Stimulated activated CD8-positive, alpha-beta memory T cell treated with anti-CD3 and anti-CD28 coated beads, Interleukin-12 subunit alpha, Interleukin-12 subunit beta, amount 100 ng/mL, for 24 hours (primary cell): Measurements from ENCODE around the gene BPIFB6.

Experiments used
- DNase-seq: peaks from one replicate; pipeline ENCODE4 v3.0.0-alpha.2; 2020; ENCODE audit errors: extremely low read depth

Gene BPIFB6

DNA sequence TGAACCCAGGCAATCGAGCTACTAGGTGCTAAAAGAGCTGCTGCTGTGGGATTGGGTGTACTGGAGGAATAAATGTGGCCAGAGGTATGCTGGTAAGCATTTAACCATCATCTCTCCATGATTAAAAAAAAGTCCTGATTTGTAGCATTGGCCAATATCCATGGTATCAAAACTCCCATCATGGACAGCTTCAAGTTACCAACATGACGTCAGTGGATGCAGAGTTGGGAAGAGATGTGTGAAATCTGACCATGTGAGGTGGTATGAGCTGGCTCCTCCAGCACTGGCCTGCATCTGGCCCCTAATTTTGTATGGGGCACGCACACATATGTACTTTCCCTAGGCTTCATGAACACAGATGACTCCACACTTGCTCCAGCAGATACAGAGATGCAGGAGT lies 59.7 kb downstream of the BPIFB6 start:
- DNase-seq, result no peak

DNA sequence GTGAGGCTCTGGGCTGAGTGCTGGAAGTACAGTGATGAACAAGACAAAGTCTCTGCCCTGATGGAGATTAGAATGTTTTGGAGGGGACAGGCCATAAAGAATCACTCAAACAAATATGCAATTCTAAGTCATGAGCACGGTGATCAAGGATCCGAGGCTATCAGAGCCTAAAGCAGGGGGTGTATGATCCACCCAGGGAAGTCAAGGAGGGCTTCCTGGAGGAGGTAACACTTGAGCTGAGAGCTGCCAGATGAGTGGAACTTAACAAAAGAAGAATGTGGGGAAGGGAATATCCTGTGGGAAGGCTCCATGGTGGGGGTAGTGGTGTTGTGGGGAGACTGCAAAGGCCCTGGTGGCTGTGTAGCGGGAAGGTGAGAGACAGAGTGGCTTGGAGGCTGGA lies 60.2 kb downstream of the BPIFB6 start:
- DNase-seq, result no peak

DNA sequence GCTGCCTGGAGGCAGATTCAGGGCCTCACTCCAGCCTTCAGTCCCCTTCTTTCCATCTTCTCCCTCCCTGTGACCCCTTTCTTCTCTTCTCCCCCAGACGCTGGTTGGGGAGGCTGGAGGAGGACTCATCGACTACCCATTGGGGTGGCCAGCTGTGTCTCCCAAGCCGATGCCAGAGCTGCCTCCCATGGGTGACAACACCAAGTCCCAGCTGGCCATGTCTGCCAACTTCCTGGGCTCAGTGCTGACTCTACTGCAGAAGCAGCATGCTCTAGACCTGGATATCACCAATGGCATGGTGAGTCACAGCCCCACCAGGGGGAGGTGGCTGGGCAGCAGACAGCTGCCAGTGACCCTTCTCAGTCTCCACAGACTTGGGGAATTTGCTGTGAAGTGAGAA lies 60.9 kb downstream of the BPIFB6 start:
- no peak for DNase-seq

DNA sequence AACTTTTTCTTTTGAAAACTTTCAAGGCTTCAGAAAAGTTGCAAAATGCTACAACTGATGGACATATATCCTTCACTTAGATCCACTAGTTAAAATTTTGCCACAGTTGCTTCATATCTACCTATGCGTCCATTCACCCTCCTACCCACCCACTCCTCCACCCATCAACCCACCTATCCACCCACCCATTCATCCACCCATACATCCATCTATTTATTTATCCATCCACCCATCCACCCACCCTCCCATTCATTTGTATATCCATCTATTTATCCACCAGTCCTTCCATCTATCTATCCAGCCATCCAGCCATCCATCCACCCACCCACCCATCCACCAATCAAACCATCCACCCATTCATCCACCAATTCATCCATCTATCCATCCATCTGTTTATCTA lies 61.6 kb downstream of the BPIFB6 start:
- no peak for DNase-seq

DNA sequence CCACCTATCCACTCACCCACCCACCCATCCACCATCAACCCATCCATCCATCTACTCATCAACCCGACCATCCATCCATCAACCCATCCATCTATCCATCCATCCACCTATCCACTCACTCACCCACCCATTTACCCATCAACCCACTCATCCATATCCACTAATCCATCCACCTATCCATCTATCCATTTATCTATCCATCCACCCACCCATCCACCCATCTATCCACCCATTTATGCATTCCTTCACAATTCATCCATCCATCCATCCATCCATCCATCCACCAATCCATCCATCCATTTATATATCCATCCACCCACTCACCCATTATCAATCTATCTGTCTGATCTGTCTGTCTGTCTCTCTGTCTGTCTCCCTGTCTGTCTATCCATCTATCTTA lies 62.1 kb downstream of the BPIFB6 start:
- DNase-seq, result no peak
